NCI-H69 (cell line): ENCODE measurements around the gene CARS2.
"Not testable (repeated sequence)": the region's sequence is repeated elsewhere in the genome, so short reads cannot be mapped to it uniquely, and the experiment has no call there.

Experiments used
- DNase-seq: peaks from one replicate; lab custom pipeline; 2025; lab: John Stamatoyannopoulos, UW

The CARS2 gene

DNA sequence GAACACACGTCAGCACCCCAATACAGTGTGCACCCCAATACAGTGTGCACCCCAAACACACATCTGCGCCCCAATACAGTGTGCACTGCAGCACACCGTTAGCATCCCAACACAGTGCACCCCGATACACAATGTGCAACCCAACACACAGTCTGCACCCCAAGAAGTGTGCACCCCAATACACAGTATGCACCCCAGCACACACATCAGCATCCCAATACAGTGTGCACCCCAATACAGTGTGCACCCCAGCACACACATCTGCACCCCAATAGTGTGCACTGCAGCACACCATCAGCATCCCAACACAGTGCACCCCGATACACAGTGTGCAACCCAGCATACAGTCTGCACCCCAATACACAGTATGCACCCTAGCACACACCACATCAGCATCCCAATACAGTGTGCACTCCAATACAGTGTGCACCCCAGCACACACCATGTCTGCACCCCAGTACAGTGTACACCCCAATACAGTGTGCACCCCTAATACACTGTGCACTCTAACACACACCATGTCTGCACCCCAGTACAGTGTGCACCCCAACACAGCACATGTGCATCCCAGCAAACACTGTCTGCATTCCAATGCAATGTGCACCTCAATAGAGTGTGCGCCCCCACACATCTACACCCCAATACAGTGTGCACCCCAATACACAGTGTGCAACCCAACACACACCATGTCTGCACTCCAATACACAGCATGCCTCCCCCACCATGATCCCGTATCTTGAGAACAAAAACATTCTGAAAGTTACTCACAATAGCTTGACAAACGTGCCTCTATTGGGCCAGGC is 855 bp upstream of the CARS2 start:
- peak; percentile 73 for DNase-seq

DNA sequence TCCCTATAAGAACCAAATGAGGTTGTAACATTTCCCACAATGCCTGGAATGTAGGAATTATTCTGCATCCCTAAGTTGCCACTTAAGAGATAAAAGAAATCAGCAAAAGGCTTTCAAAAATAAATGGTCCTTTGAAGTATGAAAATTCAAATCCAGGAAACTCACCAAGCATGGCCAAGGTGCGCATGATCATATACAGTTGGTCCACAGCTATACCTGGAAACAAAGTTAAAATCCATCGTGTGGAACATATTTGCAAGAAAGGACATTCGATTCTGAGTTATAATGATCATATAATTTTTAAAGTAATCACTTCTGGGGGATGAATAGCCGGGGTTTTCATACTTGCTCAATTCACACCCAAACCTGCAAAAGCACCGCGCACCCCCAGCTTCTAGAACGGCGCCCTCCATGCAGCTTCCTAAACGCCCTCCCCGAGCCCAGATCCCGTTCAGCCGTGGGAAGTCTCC is 525 bp downstream of the CARS2 start:
- DNase-seq, result peak; percentile 53

DNA sequence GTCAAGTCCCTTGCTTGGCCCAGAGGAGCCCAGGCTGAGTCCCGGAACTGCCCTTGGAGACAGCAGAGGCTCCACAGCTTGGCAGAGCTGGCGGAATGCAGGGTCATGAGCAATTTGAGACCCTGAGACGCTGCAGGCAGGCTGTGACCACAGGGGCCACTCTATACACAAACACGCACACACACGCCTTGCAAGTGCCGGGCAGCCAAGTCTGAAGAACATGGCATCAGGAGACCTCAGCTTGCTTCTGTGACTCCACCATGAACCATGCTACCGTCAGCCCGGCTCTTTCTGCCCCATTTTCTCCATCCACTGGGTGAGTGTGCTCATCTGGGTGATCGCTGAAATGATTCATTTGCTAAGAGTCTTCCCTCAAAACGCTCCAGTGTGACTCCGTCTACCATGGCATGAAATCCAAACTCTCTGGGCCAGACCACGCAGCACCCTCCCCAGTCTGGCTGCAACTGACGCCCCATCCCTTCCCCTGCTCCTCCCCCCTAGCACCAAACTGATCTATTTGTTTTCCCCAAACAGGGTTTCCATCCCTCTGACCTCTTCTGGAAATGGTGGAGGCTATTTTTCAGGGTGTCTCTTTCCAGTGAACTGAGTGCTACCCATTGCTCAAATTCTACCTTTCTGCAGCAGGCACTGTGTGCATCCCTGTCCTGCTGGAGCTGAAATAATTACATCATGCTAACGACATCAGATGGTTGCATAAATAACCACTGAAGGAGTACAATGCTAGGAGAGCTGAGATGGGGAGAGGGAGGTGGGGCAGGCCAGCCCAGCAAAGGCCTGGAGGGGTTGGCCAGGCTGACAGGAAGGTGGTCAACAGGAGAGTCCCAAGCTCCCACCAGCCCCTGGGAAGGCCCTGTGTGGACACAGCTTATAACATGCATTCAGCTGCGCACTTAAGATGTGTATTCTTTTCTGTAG is 3.1 kb downstream of the CARS2 start:
- peak; percentile 56 for DNase-seq

DNA sequence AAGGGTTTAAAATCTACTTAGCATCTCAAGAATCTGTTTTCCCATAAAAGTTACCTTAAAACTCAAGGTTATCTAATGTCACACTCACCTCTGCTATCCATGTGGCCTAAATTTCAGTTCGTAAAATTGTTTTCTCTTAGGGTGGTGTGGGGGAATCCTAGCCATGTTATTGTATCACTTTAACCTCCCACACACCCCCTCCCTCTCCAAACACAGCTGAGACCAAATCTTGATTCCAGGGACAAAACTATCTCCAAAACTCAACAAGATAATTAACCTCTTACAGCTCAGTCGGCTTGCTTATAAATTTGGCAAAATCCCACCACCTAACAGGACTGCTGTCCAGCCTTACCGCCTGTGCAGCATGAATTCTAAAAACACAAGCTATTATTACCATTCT is 3.8 kb downstream of the CARS2 start:
- no peak for DNase-seq

DNA sequence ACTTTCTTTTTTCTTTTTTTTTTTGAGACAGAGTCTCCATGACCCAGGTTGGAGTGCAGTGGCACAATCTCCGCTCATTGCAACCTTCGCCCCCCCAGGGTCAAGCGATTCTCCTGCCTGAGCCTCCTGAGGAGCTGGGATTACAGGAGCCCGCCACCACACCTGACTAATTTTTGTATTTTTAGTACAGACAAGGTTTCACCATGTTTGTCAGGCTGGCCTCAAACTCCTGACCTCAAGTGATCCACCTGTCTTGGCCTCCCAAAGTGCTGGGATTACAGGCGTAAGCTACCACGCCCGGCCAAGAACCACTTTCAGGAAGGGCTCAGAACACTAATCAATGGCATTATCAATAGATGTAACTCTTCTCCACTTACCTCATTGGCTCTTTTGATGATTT is 4.9 kb downstream of the CARS2 start:
- DNase-seq, result not testable (repeated sequence)

DNA sequence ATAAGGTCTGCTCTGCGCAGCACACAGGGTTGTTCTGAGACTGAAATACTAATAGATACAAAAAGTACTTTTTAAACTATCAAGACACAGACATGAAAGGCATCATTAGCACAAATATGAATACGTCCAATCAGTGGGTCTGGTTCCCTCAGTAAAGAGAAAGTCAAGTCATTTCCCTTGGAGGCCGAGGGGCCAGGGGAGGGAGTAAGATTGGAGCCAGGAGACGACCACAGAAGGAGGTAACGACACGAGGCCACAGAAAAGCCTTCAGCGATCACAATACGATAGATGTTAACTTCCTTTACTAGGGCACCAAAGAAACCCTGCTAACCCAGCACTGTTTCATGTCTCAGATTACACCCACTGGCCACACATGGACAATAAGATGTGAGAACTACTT is 5.3 kb downstream of the CARS2 start:
- no peak for DNase-seq

DNA sequence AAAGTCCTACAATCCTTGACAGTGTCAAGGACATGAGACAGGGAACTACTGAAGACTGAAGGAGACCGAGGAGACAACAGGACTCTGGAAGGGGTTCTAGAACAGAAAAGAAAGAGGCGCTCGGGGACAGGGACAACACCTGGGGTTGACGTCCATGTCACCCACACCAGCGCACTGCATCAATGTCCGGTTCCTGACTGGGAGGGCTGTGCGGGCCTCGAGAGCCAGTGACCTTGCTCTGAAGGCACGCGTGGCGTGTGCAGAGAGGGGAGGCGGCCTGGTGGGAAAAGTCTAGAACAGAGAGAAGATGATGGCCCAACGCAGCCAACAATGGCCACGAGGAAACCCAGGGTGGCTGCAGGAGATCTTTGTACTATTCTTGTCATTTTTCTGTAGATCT is 5.7 kb downstream of the CARS2 start:
- no peak for DNase-seq

DNA sequence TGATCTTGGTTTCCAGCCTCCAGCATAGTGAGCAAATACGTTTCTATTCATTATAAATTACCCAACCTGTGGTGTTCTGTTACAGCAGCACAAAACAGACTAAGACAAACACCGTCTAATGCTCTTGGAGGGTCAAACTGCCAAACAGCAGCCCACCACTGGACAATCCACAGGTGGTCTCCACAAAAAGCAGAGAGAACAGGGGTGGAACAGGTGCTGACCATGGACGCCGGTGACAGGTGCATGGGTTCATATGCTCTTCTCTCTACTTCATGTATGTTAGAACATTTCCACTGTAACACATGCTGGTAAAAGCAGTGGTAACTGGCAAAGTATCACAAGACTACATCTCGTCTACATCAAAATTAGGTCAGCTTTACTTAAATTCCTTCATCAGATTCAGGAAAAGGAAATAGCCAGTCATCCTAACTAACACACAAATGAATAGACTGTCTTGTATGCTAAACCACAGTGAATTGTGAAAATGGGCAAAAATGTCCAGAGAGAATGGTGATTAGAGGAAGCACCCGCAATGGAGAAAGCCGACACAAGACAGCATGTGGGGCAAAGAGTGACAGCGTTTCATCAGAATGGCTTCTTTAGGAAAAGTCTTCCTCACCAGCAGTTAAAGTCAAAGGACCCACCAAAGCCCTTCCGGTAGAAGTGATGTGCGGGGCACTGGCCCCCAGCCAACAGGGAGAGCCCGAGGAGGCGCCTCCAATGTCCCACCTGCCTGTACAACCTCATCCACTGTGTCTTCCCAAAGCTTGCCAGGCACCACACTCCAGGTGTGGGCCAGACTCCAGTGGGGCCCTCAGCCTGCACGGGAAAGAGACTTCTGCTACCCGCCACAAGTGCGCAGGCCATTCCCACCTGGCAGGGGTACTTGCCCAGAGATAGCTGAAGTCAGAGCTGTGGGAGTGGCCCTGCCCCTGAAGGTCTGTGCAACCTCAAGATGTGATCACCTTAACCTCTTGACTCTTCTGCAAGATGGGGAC is 6.5 kb downstream of the CARS2 start:
- DNase-seq, result peak; percentile 86

DNA sequence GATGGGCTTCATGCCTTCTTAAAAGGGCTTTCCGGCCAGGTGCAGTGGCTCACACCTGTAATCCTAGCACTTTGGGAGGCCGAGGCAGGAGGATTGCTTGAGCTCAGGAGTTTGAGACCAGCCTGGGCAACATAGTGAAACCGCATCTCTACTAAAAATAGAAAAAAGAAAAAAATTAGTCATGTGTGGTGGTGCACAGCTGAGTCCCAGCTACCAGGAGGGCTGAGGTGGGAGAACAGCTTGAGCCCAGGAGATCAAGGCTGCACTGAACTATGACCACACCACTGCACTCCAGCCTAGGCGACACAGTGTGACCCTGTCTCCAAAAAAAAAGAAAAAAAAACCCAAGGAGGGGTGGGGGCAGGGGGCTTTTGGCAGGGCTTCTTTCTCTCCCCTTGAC is 7.2 kb downstream of the CARS2 start:
- no peak for DNase-seq

DNA sequence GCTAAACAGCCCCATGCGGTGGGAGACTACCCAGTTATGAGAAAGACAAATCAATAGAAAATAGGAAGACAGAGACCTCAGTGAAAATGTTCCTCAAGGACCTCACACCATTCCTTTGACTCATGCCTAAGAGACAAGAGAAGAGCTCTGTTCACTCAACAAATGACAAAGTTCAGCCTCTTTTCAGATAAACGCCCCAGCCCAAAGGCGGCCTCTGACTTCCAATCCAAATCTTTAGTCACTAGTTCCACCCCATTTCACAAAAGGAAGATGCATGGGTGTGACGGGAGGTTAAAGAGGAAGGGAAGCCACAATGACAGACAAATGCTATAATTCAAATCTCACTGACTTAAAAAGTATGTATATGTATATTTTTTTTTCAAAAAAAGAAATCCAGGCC is 8.1 kb downstream of the CARS2 start:
- DNase-seq, result no peak

DNA sequence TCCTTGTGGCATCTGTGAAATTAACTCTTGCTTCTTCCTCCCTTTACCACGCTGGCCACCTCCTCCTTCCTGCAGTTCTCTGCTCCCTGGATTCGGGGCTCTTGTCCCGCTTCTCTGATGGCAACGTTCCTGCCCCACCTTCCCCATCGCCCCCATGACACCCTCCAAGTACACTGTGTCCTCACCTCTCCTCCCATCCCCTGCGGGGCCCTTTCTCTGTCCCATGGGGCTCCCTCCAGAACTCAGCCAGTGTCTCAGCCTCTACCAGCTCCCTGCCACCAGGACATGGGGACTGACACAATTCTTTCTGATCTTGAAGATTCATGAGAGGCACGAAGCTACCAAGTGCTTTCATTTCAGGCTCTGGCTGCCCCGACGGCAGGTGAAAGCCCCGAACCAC is 9.1 kb downstream of the CARS2 start:
- no peak for DNase-seq

DNA sequence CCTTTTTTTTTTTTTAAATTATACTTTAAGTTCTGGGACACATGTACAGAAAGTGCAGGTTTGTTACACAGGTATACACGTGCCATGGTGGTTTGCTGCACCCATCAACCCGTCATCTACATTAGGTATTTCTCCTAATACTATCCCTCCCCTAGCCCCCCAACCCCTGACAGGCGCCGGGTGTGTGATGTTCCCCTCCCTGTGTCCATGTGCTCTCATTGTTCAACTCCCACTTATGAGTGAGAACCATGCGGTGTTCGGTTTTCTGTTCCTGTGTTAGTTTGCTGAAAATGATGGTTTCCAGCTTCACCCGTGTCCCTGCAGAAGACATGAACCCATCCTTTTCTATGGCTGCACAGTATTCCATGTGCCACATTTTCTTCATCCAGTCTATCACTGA is 10.1 kb downstream of the CARS2 start:
- not testable (repeated sequence) for DNase-seq

DNA sequence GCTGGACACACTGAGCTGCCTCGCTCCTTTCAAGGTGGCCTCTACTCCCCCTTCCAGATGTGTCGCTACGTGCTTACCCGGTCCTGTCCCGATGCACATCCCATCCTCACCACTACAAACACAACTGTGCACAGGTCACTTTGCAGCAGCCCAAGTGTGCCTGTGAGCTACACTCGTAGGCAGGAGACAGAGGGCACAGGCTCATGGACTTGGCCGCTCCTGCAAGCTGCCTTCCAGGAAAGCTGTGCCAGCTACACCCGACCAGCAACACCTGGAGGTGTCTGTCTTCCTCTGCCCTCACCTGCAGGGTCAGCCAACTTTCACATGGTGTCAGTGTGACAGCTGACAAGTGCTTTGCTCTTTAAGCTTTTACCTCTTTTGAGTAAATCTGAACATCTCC is 15.4 kb downstream of the CARS2 start:
- no peak for DNase-seq

DNA sequence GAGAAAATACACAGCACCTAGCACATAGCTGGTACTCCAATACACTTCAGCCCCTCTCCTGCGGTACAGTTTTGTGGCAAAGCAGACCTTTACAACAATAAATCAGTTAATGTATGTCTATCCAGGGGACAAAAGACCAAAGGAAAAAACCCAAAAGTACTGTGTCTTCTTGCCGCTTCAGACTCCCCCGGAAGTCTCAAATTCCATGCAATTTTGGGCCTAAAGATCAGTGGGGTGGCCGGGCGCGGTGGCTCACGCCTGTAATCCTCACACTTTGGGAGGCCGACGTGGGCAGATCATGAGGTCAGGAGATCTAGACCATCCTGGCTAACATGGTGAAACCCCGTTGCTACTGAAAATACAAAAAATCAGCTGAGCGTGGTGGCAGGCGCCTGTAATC is 16.2 kb downstream of the CARS2 start:
- DNase-seq, result no peak

DNA sequence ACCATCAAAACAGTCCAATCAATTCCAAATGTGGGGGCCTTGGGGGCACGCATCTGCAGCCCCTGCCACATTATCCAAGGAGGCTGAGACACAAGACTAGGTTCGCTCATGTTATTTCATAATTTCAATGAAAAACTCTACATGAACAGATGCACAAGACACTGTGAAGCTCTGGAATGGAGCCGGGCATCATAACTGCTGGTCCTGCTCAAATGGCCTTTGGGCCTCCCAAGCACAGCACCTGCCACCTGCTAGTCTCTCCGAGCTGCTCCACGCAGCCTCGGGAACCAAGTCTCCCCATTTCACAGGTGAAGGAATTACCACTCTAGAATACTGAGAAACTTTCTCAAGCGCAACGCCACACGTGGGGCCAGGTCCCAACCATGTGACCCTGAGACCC is 16.9 kb downstream of the CARS2 start:
- no peak for DNase-seq

DNA sequence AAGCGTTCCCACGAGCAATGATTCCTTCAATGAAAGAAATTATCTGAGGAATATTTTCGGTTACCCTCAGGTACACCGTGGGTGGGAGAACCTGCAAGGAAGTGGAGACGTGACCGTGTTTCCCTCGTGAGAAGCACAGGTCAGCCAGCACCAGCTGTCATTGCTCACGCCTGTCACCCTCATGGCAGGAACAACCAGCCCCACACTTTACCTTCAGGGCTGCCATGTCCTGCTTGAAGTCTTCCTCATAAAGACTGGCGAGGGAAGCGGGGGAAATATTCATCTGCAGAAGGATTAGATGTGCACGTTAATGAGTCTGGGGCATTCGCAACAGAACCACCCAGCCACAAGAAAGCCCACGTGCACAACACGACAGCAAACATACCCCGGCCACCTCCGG is 18.2 kb downstream of the CARS2 start:
- DNase-seq, result no peak

DNA sequence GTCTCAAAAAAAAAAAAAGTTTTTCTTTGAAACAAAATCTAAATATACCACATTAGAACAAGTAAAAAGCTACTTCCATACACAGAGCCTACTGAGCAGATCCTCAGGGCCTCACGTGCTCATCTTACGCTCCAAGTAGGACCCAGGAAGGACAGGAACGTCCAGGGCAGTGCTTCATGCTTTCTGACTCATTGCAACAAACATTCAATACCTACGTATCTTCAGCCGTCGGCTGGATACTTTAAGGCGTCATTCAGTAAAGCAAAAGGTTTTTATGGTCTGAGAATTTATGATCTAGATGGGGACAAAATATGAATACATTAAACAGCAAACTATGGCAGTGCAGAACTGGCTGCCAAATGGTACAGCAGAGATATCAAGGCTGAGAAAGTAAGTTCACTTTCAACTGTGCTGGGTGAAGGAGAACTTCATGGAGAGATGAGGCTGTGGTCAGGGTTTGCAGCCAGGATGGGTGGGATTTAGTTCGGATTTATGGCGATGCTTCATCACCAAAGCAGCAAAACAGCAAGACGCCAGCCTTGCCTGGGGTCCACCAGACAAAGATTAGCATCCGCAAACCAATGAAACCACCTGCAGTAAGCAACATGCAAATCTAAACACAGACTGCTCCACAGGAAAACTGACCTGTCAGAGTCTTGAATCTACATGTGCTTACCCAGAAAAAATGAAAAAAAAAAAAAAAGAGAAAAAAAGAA is 20.5 kb downstream of the CARS2 start:
- DNase-seq, result no peak

DNA sequence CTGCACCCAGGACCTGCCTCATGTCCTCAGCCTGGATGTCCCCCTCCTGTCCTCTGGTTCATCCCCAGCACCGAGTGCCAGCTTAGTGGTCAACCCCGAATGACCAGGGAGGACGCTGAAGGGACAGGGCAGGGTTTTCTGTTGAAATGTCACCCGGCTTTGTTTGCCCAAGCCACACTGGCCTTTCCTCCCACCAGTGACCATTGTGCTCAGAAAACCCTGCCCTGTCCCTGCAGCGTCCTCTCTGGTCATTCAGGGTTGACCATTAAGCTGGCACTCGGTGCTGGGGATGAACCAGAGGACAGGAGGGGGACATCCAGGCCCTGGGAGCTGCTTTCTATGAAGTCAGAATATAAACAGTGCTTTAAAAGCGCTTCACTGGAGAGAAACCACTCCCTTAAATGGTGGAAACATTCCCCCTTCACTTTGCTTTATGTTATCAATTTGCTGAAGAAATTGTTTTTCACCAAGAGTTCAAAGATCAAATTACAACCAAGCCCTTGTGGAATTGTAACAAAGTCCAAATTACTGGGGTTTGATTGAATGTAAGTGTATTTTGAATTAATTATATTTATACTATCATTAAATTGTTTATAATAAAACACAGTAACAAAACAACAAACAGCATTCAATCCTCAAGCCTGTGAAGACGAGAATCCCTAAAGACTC is 21.4 kb downstream of the CARS2 start:
- DNase-seq, result no peak

DNA sequence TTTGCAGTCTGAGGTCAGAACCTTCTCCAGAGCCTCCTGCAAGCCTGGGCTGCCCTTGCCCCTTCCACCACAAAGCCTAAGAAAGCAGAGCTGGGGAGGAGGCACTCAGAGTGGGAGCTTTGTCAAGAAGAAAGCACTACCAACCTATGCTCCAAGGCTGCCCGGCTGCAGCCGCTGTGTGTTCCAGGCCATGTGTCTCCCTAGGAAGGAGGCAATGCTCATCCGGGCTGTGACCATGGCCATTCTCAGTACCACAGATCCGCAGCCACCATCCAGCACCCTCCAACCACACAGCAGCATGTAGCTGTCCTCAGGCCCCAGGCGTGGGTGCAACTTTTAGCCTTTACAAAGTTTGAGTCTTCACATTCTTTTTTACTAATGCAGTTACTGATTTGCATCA is 22.0 kb downstream of the CARS2 start:
- DNase-seq, result no peak

DNA sequence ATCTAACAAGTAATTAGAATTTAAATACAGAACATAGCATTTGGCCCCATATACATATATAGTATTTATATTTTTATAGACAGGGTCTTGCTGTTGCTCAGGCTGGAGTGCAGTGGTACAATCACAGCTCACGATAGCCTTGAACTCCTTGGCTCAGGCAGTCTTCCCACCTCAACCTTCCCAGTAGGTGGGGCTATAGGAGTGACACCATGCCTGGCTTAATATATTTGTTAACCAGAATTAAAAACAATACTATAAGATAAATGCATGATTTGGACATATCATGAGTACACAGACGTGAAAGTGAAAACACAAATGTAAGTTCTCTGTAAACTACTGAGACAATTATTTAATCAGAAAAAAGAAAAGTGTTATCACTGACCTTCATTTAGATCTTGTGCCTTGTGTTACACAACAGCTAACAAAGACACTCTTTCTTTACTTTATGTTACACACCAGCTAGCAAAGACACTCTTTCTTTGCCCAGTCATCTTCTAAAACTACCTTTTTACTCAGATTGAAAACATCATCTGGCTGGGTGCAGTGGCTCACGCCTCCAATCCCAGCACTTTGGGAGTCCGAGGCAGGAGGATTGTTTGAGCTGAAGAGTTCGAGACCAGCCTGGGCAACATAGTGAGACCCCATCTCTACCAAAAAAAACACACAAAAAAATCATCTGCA is 22.6 kb downstream of the CARS2 start:
- DNase-seq, result no peak
